ENCODE data around the gene AVPR1B.

The AVPR1B gene

DNA sequence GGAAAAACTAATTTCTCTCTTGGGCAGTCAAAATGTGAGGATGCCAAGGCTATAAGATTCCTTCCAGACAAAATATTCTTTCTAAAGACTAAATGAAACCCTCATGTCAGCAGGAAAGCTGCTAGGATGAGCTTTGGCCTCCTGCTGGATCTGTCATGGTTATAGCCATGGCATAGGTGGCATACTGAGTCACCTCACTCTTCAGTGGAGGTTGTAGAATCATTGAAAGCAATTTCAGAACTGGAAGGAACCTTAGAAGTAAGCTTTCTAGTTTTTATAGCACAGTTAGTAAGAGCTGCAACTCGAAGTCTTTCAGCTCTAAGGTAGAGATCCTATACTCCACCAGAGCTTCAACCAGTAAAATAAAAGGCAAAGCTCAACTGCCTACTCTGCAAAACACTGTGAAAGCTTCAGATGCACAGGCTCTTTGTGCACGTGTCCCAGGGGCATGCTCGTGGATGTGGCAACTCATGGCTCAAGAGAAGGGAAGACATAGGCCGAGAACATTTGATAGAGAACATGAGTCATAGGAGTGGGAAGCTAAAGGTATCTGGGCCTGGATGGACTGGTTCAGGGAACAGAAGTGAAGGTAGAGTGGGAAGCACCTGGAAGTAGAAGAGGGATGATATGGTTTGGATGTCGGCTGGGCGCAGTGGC is 5.8 kb downstream of the AVPR1B start:
- DNase-seq (ENCODE audit: low spot score), result no peak

DNA sequence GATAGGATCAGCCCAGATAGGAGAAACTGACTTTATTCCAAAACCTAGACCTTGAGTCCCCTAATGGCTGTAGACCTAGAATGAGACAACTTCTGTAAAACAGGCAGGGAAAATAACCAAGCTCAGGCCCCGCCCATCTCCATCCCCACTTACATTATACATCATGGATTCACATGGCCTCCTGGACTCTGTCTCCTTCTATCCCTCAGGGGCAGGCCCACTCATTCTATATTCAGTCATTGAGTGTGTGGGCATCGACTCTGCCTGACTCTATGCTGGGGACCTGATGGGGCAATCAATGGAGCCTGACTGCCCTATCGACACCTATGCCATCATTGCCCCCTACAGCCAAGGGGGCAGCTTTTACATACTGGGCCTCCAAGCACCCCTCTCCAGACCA is 6.4 kb downstream of the AVPR1B start:
- no peak for DNase-seq (ENCODE audit: low spot score)

DNA sequence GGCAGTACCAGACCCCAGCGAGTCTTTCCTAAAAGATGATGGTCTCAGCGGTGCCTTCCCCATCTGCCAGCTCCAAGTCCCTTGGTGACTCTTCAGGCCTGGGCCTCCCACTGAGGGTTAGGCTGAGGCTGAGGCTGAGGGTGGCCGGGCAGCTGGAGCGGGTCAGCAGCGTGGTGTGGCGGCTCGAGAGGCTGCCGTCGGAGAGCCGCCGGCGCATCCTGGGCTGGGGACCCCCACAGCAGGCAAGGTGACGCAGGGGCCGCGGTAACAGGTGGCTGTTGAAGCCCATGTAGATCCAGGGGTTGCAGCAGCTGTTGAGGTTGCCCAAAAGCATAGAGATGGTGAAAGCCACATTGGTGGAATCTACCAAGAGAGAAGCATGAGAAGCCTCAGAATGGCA is 7.0 kb downstream of the AVPR1B start:
- no peak for DNase-seq (ENCODE audit: low spot score)

DNA sequence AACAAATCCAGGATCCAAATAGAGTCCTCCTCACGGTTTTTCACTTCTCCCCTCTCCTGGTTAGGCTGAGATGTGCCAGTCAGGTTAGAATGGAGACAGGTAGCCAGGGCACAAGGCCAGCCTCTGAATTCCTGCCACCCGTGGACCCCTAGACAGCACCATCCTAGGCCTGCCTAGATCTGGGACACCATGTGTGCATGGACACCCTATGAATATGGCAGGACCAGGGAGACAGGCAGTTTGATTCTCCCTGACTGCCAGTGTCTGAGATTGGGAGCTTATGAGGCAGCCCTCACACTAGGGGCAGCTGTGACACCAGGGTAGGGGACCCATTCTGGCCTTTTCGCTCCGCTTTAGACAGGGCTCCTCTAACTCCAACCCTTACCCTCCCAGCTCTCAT is 7.5 kb downstream of the AVPR1B start:
- no peak for DNase-seq (ENCODE audit: low spot score)

DNA sequence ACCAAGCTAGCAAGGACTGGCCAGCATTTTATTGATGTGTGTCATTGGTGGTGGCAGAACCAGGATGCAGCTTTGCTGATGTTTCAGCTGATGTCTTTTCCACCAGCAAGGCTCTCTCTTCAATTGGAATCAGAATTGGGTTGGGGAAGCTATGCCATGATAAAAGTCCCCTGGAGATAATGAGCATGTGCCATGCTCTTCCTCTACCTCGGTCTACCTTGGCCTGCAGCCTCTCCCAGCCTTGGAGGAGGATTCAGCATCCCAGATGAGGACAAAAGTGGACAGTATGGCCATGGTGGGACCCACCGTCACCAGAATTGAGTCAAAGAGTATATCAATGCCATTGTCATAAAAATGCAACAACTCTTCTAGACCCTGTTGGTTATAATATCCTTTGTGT is 8.6 kb downstream of the AVPR1B start:
- DNase-seq (ENCODE audit: low spot score), result no peak

DNA sequence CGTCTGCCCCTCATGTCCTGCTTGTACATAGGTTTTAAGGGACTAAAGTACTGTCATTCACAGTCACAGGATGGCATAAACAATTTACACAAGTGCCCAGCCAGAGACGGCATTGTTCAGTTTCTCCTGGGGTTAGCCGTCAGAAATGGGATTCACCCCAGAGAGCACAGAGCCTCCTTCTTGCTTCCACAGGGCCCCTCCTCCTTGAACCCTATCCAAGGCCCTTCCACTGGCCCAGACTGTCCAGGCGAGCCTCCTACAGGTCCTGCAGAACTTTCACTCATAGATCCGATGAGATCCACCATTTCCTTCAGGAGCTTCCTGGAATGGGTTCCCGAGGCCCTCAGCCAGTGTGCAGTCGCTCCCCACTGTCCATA is 10.0 kb downstream of the AVPR1B start:
- no peak for DNase-seq (ENCODE audit: low spot score)

DNA sequence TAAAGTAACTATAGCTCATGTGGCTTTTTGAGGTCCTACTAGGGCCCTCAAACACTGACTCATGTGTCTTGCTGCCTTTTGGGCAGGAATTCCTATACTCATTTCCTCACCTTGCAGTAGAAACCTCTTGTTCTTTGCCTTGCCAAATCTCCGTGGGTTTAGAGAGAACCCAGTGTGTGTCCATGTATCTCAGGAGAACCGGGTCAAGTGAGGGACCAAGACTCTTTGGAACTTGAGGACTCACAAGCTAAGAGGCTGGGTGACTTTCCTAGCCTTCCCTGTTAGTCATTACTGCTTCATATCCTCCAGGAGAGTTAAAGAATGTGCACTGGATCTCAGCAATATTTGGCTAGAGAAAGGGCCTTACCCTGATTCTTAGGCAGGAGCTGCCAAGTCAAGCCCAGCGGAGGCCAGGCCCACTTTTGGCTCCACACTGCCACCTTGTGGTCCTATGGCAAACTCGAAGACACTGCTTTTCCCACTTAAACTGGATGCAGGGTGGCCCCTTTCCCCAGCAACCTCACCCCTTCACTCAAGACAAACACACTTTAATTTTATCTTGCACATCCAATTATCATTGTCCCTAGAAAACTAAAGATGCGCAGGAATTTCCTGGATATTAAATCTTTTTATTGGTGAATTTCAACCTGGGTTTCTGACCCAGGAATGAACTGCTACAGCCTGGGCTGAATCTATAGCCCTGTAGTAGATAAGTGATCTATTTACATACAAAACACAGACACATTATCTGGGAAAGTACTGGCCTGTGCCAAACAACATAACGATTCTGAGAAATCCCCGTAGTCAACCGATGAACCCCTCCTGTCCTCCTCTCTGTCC is 10.6 kb downstream of the AVPR1B start:
- peak; percentile 67 for DNase-seq (ENCODE audit: low spot score)

DNA sequence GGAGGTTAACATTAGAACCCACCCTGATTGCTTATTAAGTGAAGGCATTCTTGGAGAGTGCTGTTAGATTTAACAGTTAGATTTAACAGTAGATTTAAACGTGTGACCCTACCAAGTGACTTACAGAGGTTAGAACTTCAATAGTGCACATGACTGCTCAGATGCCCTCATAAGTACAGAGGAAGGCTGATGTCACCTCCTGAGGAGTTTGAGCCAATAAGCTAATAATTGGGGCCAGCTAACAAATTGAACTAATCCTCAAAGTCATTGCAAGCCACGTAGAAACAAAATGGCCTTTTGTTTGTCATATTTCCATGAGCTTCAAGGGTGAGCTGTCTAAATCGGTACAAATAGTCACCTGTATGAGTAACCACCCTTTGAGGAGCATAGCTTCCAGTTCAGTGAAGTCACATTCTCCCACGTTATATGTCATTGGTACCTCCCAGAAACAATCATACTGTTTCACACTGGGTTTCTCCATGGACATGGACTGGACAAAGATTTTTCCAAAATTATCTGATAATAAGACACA is 11.7 kb downstream of the AVPR1B start:
- no peak for DNase-seq (ENCODE audit: low spot score)

DNA sequence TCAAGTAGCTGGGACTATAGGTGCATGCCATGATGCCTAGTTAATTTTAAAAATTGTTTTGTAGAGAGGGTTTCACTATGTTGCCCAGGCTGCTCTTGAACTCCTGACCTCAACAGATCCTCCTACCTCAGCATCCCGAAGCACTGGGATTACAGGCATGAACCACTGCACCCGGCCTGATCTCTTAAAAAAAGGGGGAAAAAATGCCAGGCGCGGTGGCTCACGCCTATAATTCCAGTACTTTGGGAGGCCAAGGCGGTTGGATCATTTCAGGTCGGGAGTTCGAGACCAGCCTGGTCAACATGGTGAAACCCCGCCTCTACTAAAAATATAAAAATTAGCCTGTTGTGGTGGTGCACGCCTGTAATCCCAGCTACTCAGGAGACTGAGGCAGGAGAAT is 13.2 kb downstream of the AVPR1B start:
- no peak for DNase-seq (ENCODE audit: low spot score)

DNA sequence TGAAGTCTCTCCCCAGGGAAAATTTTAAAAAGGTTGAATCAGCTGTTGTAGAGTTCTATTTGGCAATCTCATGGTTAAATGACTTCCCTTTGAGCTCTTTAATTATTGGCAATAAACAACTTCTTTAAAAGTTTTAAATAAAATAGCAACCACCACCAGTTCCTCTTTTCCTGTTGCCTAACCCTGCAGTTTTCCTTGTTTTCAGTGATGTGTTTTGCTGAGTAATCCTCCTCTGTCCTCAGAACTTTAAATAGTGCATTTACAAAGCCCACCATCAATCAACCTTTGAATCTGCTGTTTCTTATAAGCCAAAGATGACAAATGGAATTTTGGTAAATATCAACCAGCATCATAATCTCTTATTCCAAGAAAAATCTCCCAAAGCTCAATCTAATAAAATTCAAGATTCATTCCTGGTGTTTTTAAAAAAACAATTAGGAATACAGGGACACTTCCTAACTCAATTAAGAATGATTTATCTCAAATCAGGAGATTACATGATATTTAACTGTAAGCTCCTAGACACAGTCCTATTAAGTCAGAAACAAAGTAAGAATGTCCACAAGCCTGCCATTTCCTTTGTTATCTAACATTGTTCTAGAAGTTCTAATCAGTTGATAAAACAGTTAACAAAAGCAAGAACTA is 14.8 kb downstream of the AVPR1B start:
- DNase-seq (ENCODE audit: low spot score), result no peak

DNA sequence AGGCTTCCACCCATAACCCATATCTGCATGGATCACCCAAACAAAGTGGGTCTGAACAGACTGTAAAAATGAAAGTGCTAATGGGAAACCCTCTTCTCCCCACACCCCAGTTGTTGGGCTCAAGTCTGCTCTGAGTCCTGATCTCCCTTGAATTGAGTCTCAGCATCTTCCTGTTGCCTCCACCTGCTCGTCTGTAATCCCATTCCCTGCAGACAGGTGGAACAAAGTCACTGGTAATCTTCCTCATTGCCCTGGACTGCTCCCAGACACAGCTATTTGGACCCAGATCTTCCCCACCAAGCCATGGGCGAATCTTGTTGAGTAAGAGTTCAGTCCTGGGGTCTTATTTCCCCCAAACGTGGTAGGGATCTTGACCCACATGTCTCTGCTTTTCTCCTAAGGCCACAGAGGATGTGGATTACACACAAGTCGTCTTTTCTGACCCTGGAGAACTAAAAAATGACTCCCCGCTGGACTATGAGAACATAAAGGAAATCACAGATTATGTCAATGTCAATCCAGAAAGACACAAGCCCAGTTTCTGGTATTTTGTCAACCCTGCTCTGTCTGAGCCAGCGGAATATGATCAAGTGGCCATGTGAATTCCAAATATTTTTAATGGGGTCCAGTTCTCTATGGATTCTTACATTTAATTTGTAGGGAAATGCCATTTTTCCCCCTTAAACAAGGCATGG is 15.7 kb downstream of the AVPR1B start:
- DNase-seq (ENCODE audit: low spot score), result no peak

DNA sequence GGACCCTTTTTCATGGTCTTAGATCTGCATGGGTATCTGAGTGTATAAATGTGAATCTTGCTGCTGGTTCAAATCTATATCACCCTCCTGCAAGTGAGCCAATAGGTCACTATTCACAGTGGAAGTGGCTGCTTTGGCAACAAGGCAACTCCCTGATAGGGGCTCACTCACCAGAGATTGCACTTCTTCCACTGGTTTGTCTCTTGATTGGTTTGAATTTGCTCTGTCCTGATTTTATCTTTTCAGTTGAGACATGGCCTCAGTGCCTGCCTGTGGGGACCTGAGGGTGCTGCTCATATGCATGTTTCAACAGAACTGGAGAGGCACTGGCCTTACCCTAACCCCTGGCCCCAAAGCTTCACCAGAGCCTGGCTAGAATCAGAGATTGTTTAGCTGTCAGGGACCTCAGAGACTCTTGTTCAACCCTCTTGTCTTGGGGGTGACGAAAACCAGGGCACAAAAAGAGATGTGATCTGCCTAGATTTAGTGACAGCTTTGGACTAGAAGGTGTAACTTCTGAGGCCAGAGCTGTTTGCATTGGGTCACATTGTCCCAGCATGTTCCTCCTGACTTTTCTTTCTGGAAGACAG is 16.9 kb downstream of the AVPR1B start:
- DNase-seq (ENCODE audit: low spot score), result no peak

DNA sequence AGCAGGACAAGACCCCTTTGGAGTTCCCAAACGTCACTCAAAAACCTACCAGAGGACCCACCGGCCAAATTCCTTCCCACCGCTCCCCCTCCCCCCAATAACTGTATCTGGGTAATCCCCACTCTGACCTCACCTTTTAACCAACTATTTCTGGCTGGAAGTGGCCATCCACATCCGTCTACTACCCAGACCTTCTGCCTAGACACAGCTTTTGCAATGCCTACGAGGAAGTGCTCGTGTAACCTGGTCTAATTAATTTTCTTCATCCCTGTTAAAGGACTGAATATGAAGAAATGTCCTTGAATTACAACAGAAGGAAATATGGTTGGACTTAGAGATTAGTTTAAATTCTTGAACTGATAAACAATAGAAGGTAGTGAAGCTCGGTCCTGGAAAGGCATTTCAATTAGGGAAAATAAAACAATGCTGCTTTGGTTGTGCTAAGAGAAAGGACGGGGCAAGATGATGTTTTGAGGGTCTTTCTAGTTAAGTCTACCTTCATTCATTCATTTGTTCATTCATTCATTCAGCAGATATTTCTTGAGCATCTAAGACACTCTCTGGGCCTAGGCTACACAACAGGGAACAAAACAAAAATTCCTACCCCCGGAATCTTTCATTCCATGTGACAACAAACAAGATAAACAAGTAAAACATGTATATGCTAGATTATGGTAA is 18.8 kb downstream of the AVPR1B start:
- no peak for DNase-seq (ENCODE audit: low spot score)

DNA sequence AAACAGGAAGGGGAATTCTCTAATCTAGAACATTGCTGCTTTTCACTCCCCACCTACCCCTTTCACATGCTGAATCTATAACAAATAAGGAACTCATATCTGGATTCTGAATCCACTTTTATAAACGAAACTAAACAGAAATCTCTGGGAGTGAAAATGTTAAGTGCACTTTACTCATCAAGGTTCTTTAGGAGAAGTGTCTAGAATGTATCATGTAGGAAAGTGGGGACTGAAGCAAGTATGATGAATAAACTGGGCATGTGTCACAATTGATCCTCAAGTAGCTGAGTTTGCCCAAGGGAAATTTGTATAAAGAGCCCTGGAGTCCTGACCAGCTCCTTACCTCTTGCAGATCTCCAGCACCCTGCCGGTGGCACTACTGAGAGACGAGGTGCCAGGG is 19.8 kb downstream of the AVPR1B start:
- DNase-seq (ENCODE audit: low spot score), result no peak

DNA sequence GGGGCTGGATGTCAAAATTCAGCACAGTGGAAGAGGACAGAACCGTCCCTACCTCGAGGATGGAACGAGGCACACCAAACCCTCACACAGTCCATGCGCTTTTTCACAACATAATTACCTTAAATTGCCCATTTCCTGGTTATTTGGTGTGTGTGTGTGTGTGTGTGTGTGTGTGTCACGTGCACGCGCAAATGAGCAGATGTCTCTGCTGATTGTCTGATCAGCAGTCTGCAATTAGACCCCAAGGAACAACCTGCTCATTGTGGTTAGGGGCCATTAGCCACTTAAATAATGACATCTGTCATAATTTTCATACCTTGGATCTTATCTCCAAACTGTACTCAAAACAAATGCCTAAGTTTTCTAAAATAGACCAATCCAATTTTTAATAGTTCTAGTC is 23.2 kb downstream of the AVPR1B start:
- no peak for DNase-seq (ENCODE audit: low spot score)

DNA sequence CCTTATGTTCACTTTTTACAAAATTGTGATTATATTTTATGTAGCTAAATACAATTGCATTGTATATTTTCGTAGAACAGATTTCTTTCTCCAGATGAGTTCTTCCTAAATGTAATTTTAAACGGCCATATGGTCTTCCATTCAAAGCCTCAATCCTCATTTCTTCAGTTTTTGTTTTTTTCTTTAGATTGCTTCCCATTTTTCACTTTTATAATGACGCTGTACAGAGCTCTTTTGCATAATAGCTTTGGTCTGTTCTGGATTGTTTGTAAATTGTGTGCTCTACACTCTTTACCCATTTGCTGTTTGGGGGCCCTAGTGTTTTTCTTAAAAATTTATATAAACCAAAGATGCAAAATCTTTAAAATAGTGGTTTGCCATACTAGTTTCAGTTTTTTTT is 27.8 kb downstream of the AVPR1B start:
- DNase-seq (ENCODE audit: low spot score), result no peak

DNA sequence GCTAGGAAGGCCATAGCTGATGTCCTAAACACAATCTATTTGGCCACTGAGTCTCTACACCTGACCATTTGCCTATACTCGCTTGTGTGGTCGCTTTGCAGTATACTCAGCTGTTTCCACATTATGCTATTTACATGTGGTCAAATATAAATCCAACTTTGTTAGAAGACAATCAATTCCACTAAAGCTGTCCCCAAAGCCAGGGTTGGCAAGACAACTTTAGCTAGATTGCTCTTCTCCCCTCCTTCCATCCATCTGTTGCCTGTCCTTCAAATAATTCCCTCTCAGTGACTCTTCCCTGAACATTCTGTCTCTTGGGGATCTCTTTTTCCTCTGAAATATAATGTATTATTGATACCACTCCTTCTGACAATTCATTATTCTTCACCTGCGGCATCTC is 30.1 kb downstream of the AVPR1B start:
- DNase-seq (ENCODE audit: low spot score), result no peak

DNA sequence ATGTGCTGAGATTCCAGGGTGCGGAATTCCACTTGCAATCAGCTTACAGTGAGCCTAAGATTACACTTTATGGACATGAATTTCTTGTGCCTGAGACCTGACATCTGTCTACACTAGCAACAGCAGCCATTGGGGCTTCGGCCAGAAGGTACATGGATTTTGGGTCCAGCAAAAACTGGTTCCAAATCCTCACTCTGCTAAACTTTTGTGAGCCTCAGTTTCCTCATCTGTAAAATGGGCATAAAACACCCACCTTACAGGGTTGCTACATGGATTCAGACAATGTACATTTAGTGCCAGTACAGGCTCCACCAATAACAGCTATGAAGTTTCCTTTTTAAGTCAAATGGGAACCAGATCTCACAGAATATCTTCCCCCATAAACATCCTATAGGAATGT is 33.4 kb downstream of the AVPR1B start:
- no peak for DNase-seq (ENCODE audit: low spot score)

DNA sequence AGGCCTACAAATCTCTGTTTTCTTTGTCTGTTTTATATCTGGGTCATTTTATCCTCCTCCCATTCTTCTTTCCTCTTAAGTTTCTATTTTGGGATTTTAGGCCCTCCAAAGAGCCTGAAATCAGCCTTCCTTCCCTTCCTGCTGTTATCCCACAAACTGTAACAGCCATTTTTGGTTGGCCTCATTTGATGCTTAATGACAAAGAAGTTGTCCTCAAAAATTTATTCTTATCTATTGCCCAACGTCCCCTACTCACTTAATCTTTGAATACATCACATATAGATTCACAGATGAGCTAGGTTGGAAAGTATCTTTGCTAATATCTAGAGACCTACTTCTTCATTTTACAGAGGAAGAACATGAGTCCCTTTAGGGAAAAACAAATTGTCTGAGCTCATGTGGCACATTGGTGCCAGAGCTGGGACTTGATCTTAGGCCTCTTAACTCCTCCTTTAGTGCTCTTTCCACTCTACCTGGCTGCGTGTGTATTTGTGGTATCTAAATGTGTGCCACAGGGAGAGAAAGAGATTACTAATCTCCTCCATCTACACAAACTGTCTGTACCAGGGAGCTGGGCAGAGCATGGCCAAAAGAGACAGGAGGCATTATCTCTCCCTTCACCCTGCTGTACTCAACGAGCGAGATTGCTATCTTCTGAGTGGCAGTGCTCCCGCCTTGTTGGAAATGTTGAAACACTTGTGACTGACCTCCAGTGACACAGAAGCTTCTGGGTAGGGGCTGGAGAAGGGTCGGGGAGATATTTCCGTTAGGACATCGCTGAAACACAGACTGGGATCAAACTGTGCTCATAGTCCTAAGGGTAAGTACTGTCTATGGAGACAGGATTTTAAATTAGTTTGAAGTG is 34.1 kb downstream of the AVPR1B start:
- no peak for DNase-seq (ENCODE audit: low spot score)

DNA sequence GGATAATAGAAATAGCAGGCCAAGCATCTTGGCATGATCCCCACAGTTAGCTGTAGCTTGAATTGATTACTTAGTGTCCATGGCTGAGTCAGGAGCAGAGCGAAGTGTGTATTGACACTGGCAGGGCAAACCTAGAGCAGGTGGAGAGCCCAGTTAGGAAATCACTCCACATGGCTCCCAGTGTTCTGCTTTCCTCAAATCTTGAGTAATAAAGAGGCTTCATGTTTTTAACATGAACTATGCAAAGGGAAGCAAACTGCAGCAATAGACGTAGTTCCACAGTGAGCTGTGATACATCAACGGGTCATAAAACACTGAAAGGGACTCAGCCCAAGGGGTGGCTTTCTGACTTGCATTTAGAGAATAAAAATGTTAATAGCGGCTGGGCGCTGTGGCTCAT is 35.3 kb downstream of the AVPR1B start:
- DNase-seq (ENCODE audit: low spot score), result no peak

Data from CD4-positive, alpha-beta T cell treated with Interleukin-6 at 100 ng/mL for 8 hours (primary cell).